B cell (primary cell): ENCODE data around the gene TTC4. TPM values are rescaled to one million over a fixed set of nuclear protein-coding genes. Genes with fewer than 3 reads are reported as not detected.

Experiments used
- ATAC-seq: fragments of 200-7000 bp; cut with Tn5 transposase; one replicate; pipeline ENCODE4 v1.10.0; 2021; ENCODE audit warnings: low read depth, mild to moderate bottlenecking, moderate number of reproducible peaks, moderate library complexity
- CTCF ChIA-PET: fragments of 350-600 bp; sonication (Branson Sonifier 250); formaldehyde crosslinking; loops from one replicate; lab custom pipeline; 2021; ENCODE audit warnings: antibody characterized with exemption, inconsistent platforms; lab: Charles Lee
- POLR2A ChIA-PET: fragments of 350-600 bp; sonication (Branson Sonifier 250); formaldehyde crosslinking; loops from one replicate; lab custom pipeline; 2021; ENCODE audit warnings: antibody characterized with exemption; lab: Charles Lee
- DNase-seq: peaks from one replicate; pipeline ENCODE4 v3.0.0; 2013
- H2AFZ ChIP-seq: 2 replicates; pipeline ENCODE4 v1.6.1; 2012; ENCODE audit warnings: mild to moderate bottlenecking, low read depth, low read length; ENCODE audit not compliant: insufficient read depth, poor library complexity, severe bottlenecking
- H3K27ac ChIP-seq, 2 donors: 1 replicate in 1 of 2; 2 replicates in 1 of 2; pipeline ENCODE4 v1.5.1; 2012 to 2013; ENCODE audit warnings: low read length in 2 of 2, mild to moderate bottlenecking in 2 of 2, moderate library complexity in 1 of 2
- H3K27me3 ChIP-seq, 4 experiments: fragments of 200-600 bp in 1 of 4; sonication (generic) in 1 of 4; replicated peaks in 1 of 4; 1 replicate in 2 of 4; 2 replicates in 2 of 4; pipeline versions ENCODE4 v1.6.1 to v1.7.0; 2013 to 2016; ENCODE audit warnings: low read length in 3 of 4, mild to moderate bottlenecking in 2 of 4, mixed read lengths in 1 of 4, moderate library complexity in 1 of 4; ENCODE audit not compliant: insufficient read depth in 4 of 4, control insufficient read depth in 3 of 4; ENCODE audit errors: control extremely low read depth in 1 of 4
- H3K36me3 ChIP-seq, 2 experiments: replicated peaks in 1 of 2; 1 replicate in 1 of 2; 2 replicates in 1 of 2; pipeline versions ENCODE4 v1.6.1 to v1.7.1; 2013; ENCODE audit warnings: low read length in 1 of 2; ENCODE audit not compliant: insufficient read depth in 2 of 2, control insufficient read depth in 1 of 2; ENCODE audit errors: control extremely low read depth in 1 of 2, extremely low read depth in 1 of 2
- H3K4me1 ChIP-seq, 2 donors: fragments of 200-600 bp in 1 of 2; sonication (generic) in 1 of 2; 1 replicate in 1 of 2; 2 replicates in 1 of 2; pipeline versions ENCODE4 v1.5.1 to v1.6.1; 2013 to 2017; ENCODE audit warnings: low read length in 2 of 2; ENCODE audit not compliant: control insufficient read depth in 2 of 2, insufficient read depth in 2 of 2
- H3K4me2 ChIP-seq: replicated peaks from 2 replicates; pipeline ENCODE3; 2012; ENCODE audit warnings: mild to moderate bottlenecking, low read depth, low read length; ENCODE audit not compliant: poor library complexity, severe bottlenecking
- H3K4me3 ChIP-seq, 5 experiments: fragments of 200-600 bp in 1 of 5; sonication (generic) in 1 of 5; 1 replicate in 3 of 5; 2 replicates in 2 of 5; pipeline versions ENCODE4 v1.5.1 to v1.7.0; 2011 to 2016; ENCODE audit warnings: low read length in 4 of 5, mild to moderate bottlenecking in 4 of 5, low read depth in 2 of 5, control low read depth in 1 of 5, moderate library complexity in 1 of 5; ENCODE audit not compliant: insufficient read depth in 1 of 5; ENCODE audit errors: control extremely low read depth in 1 of 5, extremely low read depth in 1 of 5
- H3K79me2 ChIP-seq: fragments of 200-600 bp; sonication (generic); one replicate; pipeline ENCODE4 v1.6.0; 2016; ENCODE audit warnings: low read length; ENCODE audit not compliant: control insufficient read depth, insufficient read depth
- H3K9ac ChIP-seq: fragments of 200-600 bp; sonication (generic); 2 replicates; pipeline ENCODE4 v1.6.1; 2017; ENCODE audit warnings: mild to moderate bottlenecking, low read length, moderate library complexity
- H3K9me3 ChIP-seq, 3 donors: one replicate each; pipeline versions ENCODE4 v1.6.1 to v1.7.1; 2013; ENCODE audit warnings: low read length in 2 of 3; ENCODE audit not compliant: control insufficient read depth in 2 of 3, insufficient read depth in 1 of 3; ENCODE audit errors: control extremely low read depth in 1 of 3
- H4K20me1 ChIP-seq: 2 replicates; pipeline ENCODE4 v1.6.0; 2012; ENCODE audit warnings: mild to moderate bottlenecking, low read length; ENCODE audit not compliant: insufficient read depth, control insufficient read depth, poor library complexity, severe bottlenecking
- H3K27ac Mint-ChIP-seq: one replicate; pipeline ENCODE4 v1.8.0; 2021; ENCODE audit warnings: mixed read lengths
- H3K27me3 Mint-ChIP-seq: one replicate; pipeline ENCODE4 v1.8.0; 2021; ENCODE audit warnings: mixed read lengths
- H3K4me1 Mint-ChIP-seq: one replicate; pipeline ENCODE4 v1.8.0; 2021; ENCODE audit warnings: mixed read lengths
- H3K4me3 Mint-ChIP-seq: one replicate; pipeline ENCODE4 v1.8.0; 2021; ENCODE audit warnings: mixed read lengths
- H3K9me3 Mint-ChIP-seq: one replicate; pipeline ENCODE4 v1.8.0; 2022; ENCODE audit warnings: mixed read lengths; ENCODE audit not compliant: insufficient read depth
- CTCF ChIP-seq: fragments of 200-600 bp; IDR thresholded peaks from one replicate; pipeline ENCODE4 v1.8.0; 2022; ENCODE audit warnings: antibody characterized with exemption, mild to moderate bottlenecking
- EZH2 ChIP-seq: IDR thresholded peaks from 2 replicates; pipeline ENCODE4 v1.6.1; 2012; ENCODE audit warnings: borderline replicate concordance, low read depth, mild to moderate bottlenecking, moderate library complexity, low read length; ENCODE audit not compliant: insufficient read depth, poor library complexity, severe bottlenecking
- WGBS: methylation state at CpG from one replicate; pipeline ENCODE4 v1.1.5; 2013; ENCODE audit warnings: missing lambda C conversion rate; ENCODE audit not compliant: insufficient coverage; 5-methylcytosine and 5-hydroxymethylcytosine counted together
- intact Hi-C: fragments of 100-400 bp; cut with micrococcal nuclease; formaldehyde crosslinking; loops from one replicate; pipeline ENCODE4 v1.10.0; 2022
- polyA plus RNA-seq: library from polyadenylated mRNA; depleted of rRNA; stranded (reverse); fragments of >200 nt; gene quantifications from 2 replicates; pipeline ENCODE4 v1.2.3, GENCODE V29; 2012
- total RNA-seq, 2 donors: library from RNA; stranded (reverse); fragments of 120-200 nt in 1 of 2; gene quantifications; 1 replicate in 1 of 2; 2 replicates in 1 of 2; pipeline versions ENCODE4 v1.2.3 to v1.2.4, GENCODE V29; 2013 to 2022

The TTC4 gene
- total and polyA plus RNA-seq, 2 donors (not counting 1 experiment from before 2014, with no cell fraction given), result 9.9 to 23.9 TPM

- no peak overlapping the region for H2AFZ ChIP-seq
- no peak for ATAC-seq
- ChIA-PET POLR2A (no interaction called here), CTCF (no interaction called here)
- Mint-ChIP-seq H3K4me1 (no peaks in the 10 kb centered on the region), H3K27ac (no peak overlapping the region), H3K4me3 (no peak overlapping the region), H3K27me3 (no peaks in the 10 kb centered on the region), H3K9me3 (no peaks in the 10 kb centered on the region)
- H4K20me1 ChIP-seq, result no peaks in the 10 kb centered on the region
- H3K4me1 ChIP-seq, result no peaks in the 10 kb centered on the region
- H3K36me3 ChIP-seq, result peaks cover 0 to 50% of the 10 kb centered on the region in 2 experiments
- no peaks in the 10 kb centered on the region for H3K9me3 ChIP-seq
- no peaks in the 10 kb centered on the region for H3K27me3 ChIP-seq
- H3K79me2 ChIP-seq, result no peaks in the 10 kb centered on the region
- no peak overlapping the region for H3K9ac ChIP-seq
- WGBS, result 100% methylated on average over 4 of the region's 4 CpGs
- no peak overlapping the region for H3K4me2 ChIP-seq
- no peak for TF ChIP-seq EZH2
- no peak for TF ChIP-seq CTCF
- H3K27ac ChIP-seq, result no peak overlapping the region
- H3K4me3 ChIP-seq, result no peak overlapping the region
- intact Hi-C loops, result no loop called here
- no peak for DNase-seq
Measured at GRCh38 chr1:54742282-54742681, 26.6 kb downstream of the TTC4 start.

DNA sequence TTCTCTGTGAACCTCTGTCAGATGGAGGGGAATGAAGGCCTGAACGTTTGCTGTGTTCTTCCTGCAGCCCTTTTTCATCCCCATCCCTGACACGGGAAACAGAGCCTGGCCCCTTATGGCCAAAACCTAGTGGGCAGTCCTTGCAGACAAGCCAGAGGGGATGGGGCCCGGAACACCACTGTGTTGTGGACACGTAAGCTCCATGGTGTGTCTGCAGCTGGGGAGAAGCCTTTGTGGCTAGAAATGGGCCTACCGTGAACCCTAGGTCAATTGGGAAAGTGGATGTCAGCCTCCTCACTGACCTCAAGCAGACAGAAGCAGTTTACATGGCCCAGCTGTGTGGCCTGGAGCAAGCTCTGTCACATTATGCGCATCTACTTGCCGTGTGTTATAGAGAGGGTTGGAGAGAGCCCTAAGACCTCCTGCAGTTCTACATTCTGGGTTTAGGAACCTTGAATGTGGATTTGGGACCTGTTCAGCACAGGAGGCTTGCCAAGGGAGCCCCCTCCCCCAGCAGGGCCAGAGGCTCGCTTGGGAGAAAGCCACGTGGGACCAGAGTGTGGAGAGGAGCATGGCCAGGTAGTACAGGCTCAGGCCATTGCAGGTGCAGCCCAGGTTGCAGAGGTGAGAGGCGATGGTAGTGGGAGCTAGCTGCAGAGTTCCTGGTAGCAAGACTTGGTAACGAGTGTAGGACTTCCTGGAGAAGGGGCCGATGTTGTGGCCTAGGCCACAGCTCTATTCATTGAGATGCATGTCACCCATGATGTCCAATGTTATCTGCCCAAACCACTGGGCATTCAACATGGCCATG lies 28.0 kb downstream of the TTC4 start:
- ChIA-PET CTCF (no interaction called here), POLR2A (no interaction called here)
- no peaks in the 10 kb centered on the region for H3K27me3 Mint-ChIP-seq

More for the DNA sequence above, 28.0 kb downstream of the TTC4 start:
- DNase-seq, result no peak
- ATAC-seq, result no peak
- peaks cover 0 to 39% of the 10 kb centered on the region in 2 experiments for H3K36me3 ChIP-seq
- Mint-ChIP-seq H3K27ac (no peak overlapping the region), H3K4me3 (no peak overlapping the region), H3K9me3 (no peaks in the 10 kb centered on the region), H3K4me1 (no peaks in the 10 kb centered on the region)
- H3K27ac ChIP-seq, result no peak overlapping the region
- intact Hi-C loops, result no loop called here
- H3K4me2 ChIP-seq, result no peak overlapping the region
- H2AFZ ChIP-seq, result no peak overlapping the region
- no peaks in the 10 kb centered on the region for H3K27me3 ChIP-seq
- H3K79me2 ChIP-seq, result no peaks in the 10 kb centered on the region
- 97% methylated on average over 8 of the region's 12 CpGs for WGBS
- H3K4me3 ChIP-seq, result no peak overlapping the region
- H3K9ac ChIP-seq, result no peak overlapping the region
- H4K20me1 ChIP-seq, result no peaks in the 10 kb centered on the region
- TF ChIP-seq EZH2 (no peak), CTCF (no peak)
- no peaks in the 10 kb centered on the region for H3K4me1 ChIP-seq
- no peaks in the 10 kb centered on the region for H3K9me3 ChIP-seq
